ENCODE results near the gene TNFAIP8L3. TPM values are rescaled to one million over a fixed set of nuclear protein-coding genes. Genes with fewer than 3 reads are reported as not detected.

TNFAIP8L3 gene
- total and polyA plus RNA-seq, 2 of the 4 experiments (the other 2 are of a cell fraction): 0.29 to 0.90 TPM

GRCh38 chr15:51044037-51044727 lies 50.5 kb downstream of the TNFAIP8L3 start:
- H3K18ac ChIP-seq (ENCODE audit: low read depth, low read length): no peak overlapping the region
- H3K4me1 ChIP-seq (ENCODE audit: control insufficient read depth, insufficient read depth, low read length): peaks cover 6% of the 10 kb centered on the region; the same call in 1 of the 2 replicates
- no peak overlapping the region for H3K4me3 ChIP-seq (ENCODE audit: insufficient read depth, low read depth, low read length)
- H3K79me1 ChIP-seq (ENCODE audit: low read depth in 1 of 2, low read length in 2 of 2): no peaks in the 10 kb centered on the region
- dilution Hi-C loops (cut with HindIII; ENCODE audit: low sequenced_read_pairs, unreplicated experiment) (no loop called here), in situ Hi-C loops (cut with MboI; ENCODE audit: low sequenced_read_pairs) (no loop called here), intact Hi-C loops (cut with micrococcal nuclease) (no loop called here)
- H3K9me1 ChIP-seq (ENCODE audit: insufficient read depth, low read length): no peaks in the 10 kb centered on the region; the same call in 1 of the 2 replicates
- WGBS, 2 experiments (ENCODE audit: extremely low coverage in 2 of 2, insufficient read length in 1 of 2): no CpG with 5 or more reads among the region's 4 CpGs
- H3K27ac ChIP-seq (ENCODE audit: insufficient read depth, low read length): no peak overlapping the region
- H2BK120ac ChIP-seq (ENCODE audit: low read depth, low read length): no peak overlapping the region
- no peak overlapping the region for H2AK9ac ChIP-seq (replicated peaks; ENCODE audit: low read depth, low read length, poor library complexity)
- no peak overlapping the region for H3K4me2 ChIP-seq (ENCODE audit: low read depth, low read length)
- no peaks in the 10 kb centered on the region for H3K9me3 ChIP-seq (ENCODE audit: control insufficient read depth, insufficient read depth, low read length)
- BruUV-seq (replicated peaks): no TSS peak
- no peak overlapping the region for H3K23ac ChIP-seq (ENCODE audit: low read depth, low read length)
- H2AK5ac ChIP-seq (ENCODE audit: low read depth, low read length): no peak overlapping the region
- ATAC-seq (ENCODE audit: low read depth) (no peak), DNase-seq (no peak)
- no peak overlapping the region for H4K8ac ChIP-seq (ENCODE audit: low read depth in 2 of 2, low read length in 2 of 2)
- H3K56ac ChIP-seq (ENCODE audit: extremely low read depth, insufficient read depth, low read length): no peak overlapping the region
- no peak overlapping the region for H3K9ac ChIP-seq (ENCODE audit: low read depth, low read length)
- H4K20me1 ChIP-seq (ENCODE audit: insufficient read depth, low read length): no peaks in the 10 kb centered on the region
- no peak overlapping the region for H3K4ac ChIP-seq (ENCODE audit: low read depth, low read length)
- no peak overlapping the region for H2BK15ac ChIP-seq (ENCODE audit: low read depth, low read length)
- no peak overlapping the region for H2BK5ac ChIP-seq (ENCODE audit: low read depth, low read length, poor library complexity, severe bottlenecking)
- ChIA-PET POLR2A (ENCODE audit: unreplicated experiment) (no interaction called here), CTCF (interaction anchor here (0.9 kb wide), 1 partner anchor 10 kb away, joined by 3 read pairs; no protein-coding TSS in a partner anchor)
- H3K14ac ChIP-seq (replicated peaks; ENCODE audit: low read depth, low read length): no peak overlapping the region
- H4K5ac ChIP-seq (ENCODE audit: low read depth, low read length): no peak overlapping the region
- H3K27me3 ChIP-seq (ENCODE audit: control insufficient read depth, insufficient read depth, low read length): no peaks in the 10 kb centered on the region
- no peak overlapping the region for H2BK20ac ChIP-seq (ENCODE audit: low read depth, low read length)
- H4K91ac ChIP-seq (ENCODE audit: insufficient read depth, low read depth, low read length): no peak overlapping the region
- TF ChIP-seq RCOR1 (IDR thresholded peaks at IDR 0.05; ENCODE audit: insufficient replicate concordance, low read length): no peak
- TF ChIP-seq ELK1 (IDR thresholded peaks at IDR 0.05; ENCODE audit: borderline replicate concordance, low read depth, low read length): no peak
- no peak for TF ChIP-seq MAZ (IDR thresholded peaks at IDR 0.05; ENCODE audit: borderline replicate concordance, low read depth, low read length)
- no peak for TF ChIP-seq BHLHE40 (IDR thresholded peaks at IDR 0.05; ENCODE audit: low read depth, low read length)
- no peak overlapping the region for H2AFZ ChIP-seq (replicated peaks; ENCODE audit: low read length, poor library complexity)
- H3K36me3 ChIP-seq (ENCODE audit: control insufficient read depth, insufficient read depth, low read length): no peaks in the 10 kb centered on the region
